ENCODE measurements around the gene TRDN.

The TRDN gene

GRCh38 chr6:123372737-123373136 is 264.0 kb downstream of the TRDN start:
- TF ChIP-seq, protein P1, sequence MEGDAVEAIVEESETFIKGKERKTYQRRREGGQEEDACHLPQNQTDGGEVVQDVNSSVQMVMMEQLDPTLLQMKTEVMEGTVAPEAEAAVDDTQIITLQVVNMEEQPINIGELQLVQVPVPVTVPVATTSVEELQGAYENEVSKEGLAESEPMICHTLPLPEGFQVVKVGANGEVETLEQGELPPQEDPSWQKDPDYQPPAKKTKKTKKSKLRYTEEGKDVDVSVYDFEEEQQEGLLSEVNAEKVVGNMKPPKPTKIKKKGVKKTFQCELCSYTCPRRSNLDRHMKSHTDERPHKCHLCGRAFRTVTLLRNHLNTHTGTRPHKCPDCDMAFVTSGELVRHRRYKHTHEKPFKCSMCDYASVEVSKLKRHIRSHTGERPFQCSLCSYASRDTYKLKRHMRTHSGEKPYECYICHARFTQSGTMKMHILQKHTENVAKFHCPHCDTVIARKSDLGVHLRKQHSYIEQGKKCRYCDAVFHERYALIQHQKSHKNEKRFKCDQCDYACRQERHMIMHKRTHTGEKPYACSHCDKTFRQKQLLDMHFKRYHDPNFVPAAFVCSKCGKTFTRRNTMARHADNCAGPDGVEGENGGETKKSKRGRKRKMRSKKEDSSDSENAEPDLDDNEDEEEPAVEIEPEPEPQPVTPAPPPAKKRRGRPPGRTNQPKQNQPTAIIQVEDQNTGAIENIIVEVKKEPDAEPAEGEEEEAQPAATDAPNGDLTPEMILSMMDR (IDR thresholded peaks at IDR 0.05; ENCODE audit: low read depth, low read length, poor library complexity, severe bottlenecking) = no peak
- no peak for TF ChIP-seq EZH2phosphoT487 (IDR thresholded peaks at IDR 0.05; ENCODE audit: borderline replicate concordance, low read length)
- H3K79me2 ChIP-seq (ENCODE audit: control insufficient read depth, low read length) = no peaks in the 10 kb centered on the region
- H3K9me2 ChIP-seq (replicated peaks; ENCODE audit: control insufficient read depth, low read length) = no peaks in the 10 kb centered on the region
- H3K4me2 ChIP-seq (ENCODE audit: low read length) = no peak overlapping the region
- H3K27ac ChIP-seq (ENCODE audit: low read depth, low read length) = no peak overlapping the region
- no peaks in the 10 kb centered on the region for H3K27me3 ChIP-seq (ENCODE audit: control insufficient read depth, low read length)
- no peaks in the 10 kb centered on the region for H3F3A ChIP-seq (ENCODE audit: control insufficient read depth, insufficient read depth)
- no peaks in the 10 kb centered on the region for H3K4me1 ChIP-seq (ENCODE audit: control insufficient read depth, low read length)
- H3K4me3 ChIP-seq (ENCODE audit: low read length) = no peak overlapping the region
- no peaks in the 10 kb centered on the region for H3K9me3 ChIP-seq (ENCODE audit: control insufficient read depth, insufficient read depth, low read length)
- no peaks in the 10 kb centered on the region for H4K20me1 ChIP-seq (ENCODE audit: control insufficient read depth, insufficient read depth, low read depth, low read length)
- H3K36me3 ChIP-seq (ENCODE audit: control insufficient read depth, low read length) = no peaks in the 10 kb centered on the region

DNA sequence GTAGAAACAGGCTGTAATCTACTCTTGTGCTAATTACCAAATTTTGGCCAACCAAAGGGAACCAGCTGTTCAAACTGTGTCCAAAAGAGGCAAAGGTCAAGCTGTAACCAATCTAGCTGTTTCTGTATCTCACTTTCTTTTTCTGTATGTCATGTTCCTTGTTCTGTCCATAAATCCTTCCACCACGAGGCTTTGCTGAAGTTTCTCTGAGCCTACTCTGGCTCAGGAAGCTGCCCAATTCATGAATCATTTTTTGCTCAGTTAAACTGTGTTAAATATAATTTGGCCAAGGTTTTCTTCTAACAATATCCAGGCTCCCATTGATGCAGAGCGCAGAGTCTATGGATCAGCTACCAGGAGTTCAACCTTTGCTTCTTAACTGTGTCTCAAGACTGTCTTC is 272.8 kb downstream of the TRDN start:
- Histone ChIP-seq H3K36me3 (ENCODE audit: control insufficient read depth, low read length) (no peaks in the 10 kb centered on the region), H3K79me2 (ENCODE audit: control insufficient read depth, low read length) (no peaks in the 10 kb centered on the region), H4K20me1 (ENCODE audit: control insufficient read depth, insufficient read depth, low read depth, low read length) (no peaks in the 10 kb centered on the region), H3K9me3 (ENCODE audit: control insufficient read depth, insufficient read depth, low read length) (no peaks in the 10 kb centered on the region), H3K4me3 (ENCODE audit: low read length) (no peak overlapping the region), H3K4me2 (ENCODE audit: low read length) (no peak overlapping the region), H3K27ac (ENCODE audit: low read depth, low read length) (no peak overlapping the region), H3K9me2 (replicated peaks; ENCODE audit: control insufficient read depth, low read length) (no peaks in the 10 kb centered on the region), H3K27me3 (ENCODE audit: control insufficient read depth, low read length) (no peaks in the 10 kb centered on the region), H3F3A (ENCODE audit: control insufficient read depth, insufficient read depth) (no peaks in the 10 kb centered on the region), H3K4me1 (ENCODE audit: control insufficient read depth, low read length) (no peaks in the 10 kb centered on the region)
- TF ChIP-seq, protein P1 (IDR thresholded peaks at IDR 0.05; ENCODE audit: low read depth, low read length, poor library complexity, severe bottlenecking) = no peak
- no peak for TF ChIP-seq EZH2phosphoT487 (IDR thresholded peaks at IDR 0.05; ENCODE audit: borderline replicate concordance, low read length)

GRCh38 chr6:123360359-123360758 is 276.4 kb downstream of the TRDN start:
- Histone ChIP-seq H3K27me3 (ENCODE audit: control insufficient read depth, low read length) (no peaks in the 10 kb centered on the region), H3K36me3 (ENCODE audit: control insufficient read depth, low read length) (no peaks in the 10 kb centered on the region), H3K79me2 (ENCODE audit: control insufficient read depth, low read length) (no peaks in the 10 kb centered on the region), H3K4me1 (ENCODE audit: control insufficient read depth, low read length) (no peaks in the 10 kb centered on the region), H3K9me3 (ENCODE audit: control insufficient read depth, insufficient read depth, low read length) (no peaks in the 10 kb centered on the region), H3F3A (ENCODE audit: control insufficient read depth, insufficient read depth) (no peaks in the 10 kb centered on the region), H4K20me1 (ENCODE audit: control insufficient read depth, insufficient read depth, low read depth, low read length) (no peaks in the 10 kb centered on the region), H3K9me2 (replicated peaks; ENCODE audit: control insufficient read depth, low read length) (no peaks in the 10 kb centered on the region), H3K4me2 (ENCODE audit: low read length) (no peak overlapping the region), H3K4me3 (ENCODE audit: low read length) (no peak overlapping the region), H3K27ac (ENCODE audit: low read depth, low read length) (no peak overlapping the region)
- TF ChIP-seq, protein P1 (IDR thresholded peaks at IDR 0.05; ENCODE audit: low read depth, low read length, poor library complexity, severe bottlenecking) = no peak
- TF ChIP-seq EZH2phosphoT487 (IDR thresholded peaks at IDR 0.05; ENCODE audit: borderline replicate concordance, low read length) = no peak

GRCh38 chr6:123352705-123353104 is 284.0 kb downstream of the TRDN start:
- no peaks in the 10 kb centered on the region for H3K9me2 ChIP-seq (replicated peaks; ENCODE audit: control insufficient read depth, low read length)
- no peaks in the 10 kb centered on the region for H3K4me1 ChIP-seq (ENCODE audit: control insufficient read depth, low read length)
- no peaks in the 10 kb centered on the region for H3F3A ChIP-seq (ENCODE audit: control insufficient read depth, insufficient read depth)
- H4K20me1 ChIP-seq (ENCODE audit: control insufficient read depth, insufficient read depth, low read depth, low read length) = no peaks in the 10 kb centered on the region
- H3K4me2 ChIP-seq (ENCODE audit: low read length) = no peak overlapping the region
- H3K4me3 ChIP-seq (ENCODE audit: low read length) = no peak overlapping the region
- TF ChIP-seq, protein P1 (IDR thresholded peaks at IDR 0.05; ENCODE audit: low read depth, low read length, poor library complexity, severe bottlenecking) = no peak
- no peak for TF ChIP-seq EZH2phosphoT487 (IDR thresholded peaks at IDR 0.05; ENCODE audit: borderline replicate concordance, low read length)
- no peak overlapping the region for H3K27ac ChIP-seq (ENCODE audit: low read depth, low read length)
- no peaks in the 10 kb centered on the region for H3K27me3 ChIP-seq (ENCODE audit: control insufficient read depth, low read length)
- no peaks in the 10 kb centered on the region for H3K9me3 ChIP-seq (ENCODE audit: control insufficient read depth, insufficient read depth, low read length)
- no peaks in the 10 kb centered on the region for H3K36me3 ChIP-seq (ENCODE audit: control insufficient read depth, low read length)
- H3K79me2 ChIP-seq (ENCODE audit: control insufficient read depth, low read length) = no peaks in the 10 kb centered on the region

Data from DOHH2 (cell line).